ENCODE measurements around the gene SP100.

Gene SP100

DNA sequence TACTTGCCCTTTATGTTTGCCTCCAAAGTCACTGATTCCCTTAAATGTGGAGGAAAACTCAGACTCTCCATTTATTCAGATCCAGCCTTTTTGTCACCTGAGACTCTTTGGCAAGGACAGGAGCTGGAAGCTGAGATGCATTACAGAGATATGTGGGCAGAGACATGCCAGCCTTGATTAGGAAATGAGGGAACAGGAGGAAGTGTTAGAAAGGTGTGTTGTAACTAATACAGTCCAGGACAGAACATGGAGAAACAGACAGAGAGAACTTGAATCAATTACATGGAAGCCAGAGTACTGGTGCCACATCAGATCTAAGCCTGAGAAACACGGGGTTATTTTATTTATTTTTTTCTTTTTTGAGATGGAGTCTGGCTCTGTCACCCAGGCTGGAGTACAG, 79.0 kb downstream of the SP100 start:
- TF ChIP-seq, protein P1, sequence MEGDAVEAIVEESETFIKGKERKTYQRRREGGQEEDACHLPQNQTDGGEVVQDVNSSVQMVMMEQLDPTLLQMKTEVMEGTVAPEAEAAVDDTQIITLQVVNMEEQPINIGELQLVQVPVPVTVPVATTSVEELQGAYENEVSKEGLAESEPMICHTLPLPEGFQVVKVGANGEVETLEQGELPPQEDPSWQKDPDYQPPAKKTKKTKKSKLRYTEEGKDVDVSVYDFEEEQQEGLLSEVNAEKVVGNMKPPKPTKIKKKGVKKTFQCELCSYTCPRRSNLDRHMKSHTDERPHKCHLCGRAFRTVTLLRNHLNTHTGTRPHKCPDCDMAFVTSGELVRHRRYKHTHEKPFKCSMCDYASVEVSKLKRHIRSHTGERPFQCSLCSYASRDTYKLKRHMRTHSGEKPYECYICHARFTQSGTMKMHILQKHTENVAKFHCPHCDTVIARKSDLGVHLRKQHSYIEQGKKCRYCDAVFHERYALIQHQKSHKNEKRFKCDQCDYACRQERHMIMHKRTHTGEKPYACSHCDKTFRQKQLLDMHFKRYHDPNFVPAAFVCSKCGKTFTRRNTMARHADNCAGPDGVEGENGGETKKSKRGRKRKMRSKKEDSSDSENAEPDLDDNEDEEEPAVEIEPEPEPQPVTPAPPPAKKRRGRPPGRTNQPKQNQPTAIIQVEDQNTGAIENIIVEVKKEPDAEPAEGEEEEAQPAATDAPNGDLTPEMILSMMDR (IDR thresholded peaks at IDR 0.05; ENCODE audit: extremely low read depth, missing control alignments): no peak
- no peak for DNase-seq (ENCODE audit: low spot score)

DNA sequence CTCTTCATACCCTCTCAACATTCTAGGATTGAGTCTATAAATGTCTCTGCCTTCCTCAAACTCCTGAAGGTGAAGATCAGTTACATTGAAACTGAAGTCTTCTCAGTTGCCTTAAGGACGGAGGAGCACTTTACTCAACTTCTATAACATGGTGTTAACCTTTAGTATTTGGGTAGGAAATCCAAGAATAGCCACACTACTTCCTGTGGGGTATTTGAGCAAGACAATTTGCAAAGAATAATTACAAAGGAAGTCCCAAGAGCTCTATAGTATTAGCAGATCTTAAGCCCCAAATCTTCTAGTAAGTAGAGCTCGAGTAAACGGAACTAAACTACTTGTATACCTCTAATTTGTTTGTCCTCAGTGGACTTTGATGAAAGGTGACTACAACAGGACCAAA, 80.9 kb downstream of the SP100 start:
- DNase-seq (ENCODE audit: low spot score): peak; percentile 32
- TF ChIP-seq, protein P1 (IDR thresholded peaks at IDR 0.05; ENCODE audit: extremely low read depth, missing control alignments): no peak

DNA sequence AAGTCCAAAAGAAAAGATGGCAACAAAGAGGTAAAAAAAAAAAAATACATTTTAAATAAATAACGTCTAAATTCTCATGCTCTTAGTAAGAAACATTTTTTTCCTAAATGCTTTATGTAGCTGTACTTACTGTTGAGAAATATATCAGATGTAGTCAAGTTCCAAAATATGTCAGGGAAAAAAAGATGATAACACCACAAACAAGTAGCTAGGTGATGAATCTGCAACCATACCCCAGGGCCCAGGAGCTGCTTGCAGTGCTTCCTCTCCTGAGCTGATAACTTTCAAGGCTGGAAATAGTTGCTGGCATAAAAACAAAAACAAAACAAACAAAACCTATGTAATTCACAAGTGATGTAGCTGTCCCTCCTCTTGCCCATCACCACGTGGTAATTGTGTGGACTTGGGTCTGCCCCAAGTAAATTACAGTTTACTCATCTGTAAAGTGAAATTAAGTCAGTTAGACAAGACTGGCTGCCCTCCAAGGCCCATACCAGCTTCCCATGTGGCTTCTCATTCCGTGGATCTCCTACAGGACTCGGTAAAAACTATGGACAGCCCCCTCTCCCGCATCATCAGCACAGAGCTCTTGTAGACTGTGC, 82.6 kb downstream of the SP100 start:
- no peak for DNase-seq (ENCODE audit: low spot score)
- TF ChIP-seq, protein P1 (IDR thresholded peaks at IDR 0.05; ENCODE audit: extremely low read depth, missing control alignments): no peak

DNA sequence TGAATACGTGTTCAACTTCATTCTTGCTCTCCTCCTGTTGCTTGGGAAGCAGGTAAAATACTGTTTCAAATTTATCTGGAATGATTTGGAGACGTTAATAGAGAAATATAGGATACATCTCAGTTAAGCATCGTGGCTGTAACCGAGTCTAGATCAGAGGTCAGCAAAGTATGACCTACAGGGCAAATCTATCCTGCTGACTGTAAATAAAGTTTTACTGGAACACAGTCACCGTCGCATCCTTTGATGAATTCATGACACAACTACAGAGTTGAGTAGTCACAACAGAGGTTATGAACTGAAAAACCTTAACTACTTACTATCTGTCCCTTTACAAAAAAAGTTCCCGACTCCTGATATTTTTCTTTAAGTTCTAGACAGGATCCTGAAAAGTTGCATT, 86.6 kb downstream of the SP100 start:
- TF ChIP-seq, protein P1 (IDR thresholded peaks at IDR 0.05; ENCODE audit: extremely low read depth, missing control alignments): no peak
- no peak for DNase-seq (ENCODE audit: low spot score)

DNA sequence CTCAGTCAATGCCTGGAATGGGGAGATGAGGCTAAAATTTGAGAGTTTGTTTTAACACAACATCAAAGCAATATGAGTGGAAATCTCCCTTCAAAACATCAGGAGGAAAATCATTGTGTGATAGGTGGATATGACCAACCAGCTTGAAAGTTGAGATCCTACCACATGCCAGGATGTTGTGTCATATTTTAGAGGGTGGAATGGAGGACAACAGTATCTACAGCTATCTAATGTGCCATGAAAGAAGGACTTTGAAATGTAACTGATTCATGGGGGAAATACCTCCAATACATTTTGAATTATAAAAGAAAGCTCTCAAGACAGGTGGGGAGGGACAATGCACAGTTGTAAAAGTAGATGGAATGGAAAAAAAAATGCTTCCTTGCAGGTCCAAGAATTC, 87.8 kb downstream of the SP100 start:
- TF ChIP-seq, protein P1 (IDR thresholded peaks at IDR 0.05; ENCODE audit: extremely low read depth, missing control alignments): no peak

DNA sequence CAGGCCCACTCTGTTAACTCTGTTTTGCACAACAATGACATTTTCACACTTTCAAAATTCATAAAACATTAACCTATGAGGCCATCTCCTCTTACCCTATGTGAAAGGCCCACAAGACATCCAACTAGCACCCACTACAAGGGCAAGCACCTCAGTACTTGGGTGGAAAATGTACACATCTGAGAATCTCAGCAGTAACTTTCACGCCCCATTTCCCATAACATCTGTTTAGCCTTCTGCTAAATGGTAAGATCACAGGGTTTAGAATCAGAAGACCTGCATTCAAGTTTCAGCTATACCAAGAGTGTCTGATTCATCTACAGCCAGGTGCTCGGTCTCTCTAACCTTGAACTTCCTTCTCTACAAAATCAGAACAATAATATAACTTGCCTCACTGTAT, 89.2 kb downstream of the SP100 start:
- TF ChIP-seq, protein P1 (IDR thresholded peaks at IDR 0.05; ENCODE audit: extremely low read depth, missing control alignments): no peak
- DNase-seq (ENCODE audit: low spot score): peak; percentile 31

More for the DNA sequence above, 87.8 kb downstream of the SP100 start:
- no peak for DNase-seq (ENCODE audit: low spot score)

DNA sequence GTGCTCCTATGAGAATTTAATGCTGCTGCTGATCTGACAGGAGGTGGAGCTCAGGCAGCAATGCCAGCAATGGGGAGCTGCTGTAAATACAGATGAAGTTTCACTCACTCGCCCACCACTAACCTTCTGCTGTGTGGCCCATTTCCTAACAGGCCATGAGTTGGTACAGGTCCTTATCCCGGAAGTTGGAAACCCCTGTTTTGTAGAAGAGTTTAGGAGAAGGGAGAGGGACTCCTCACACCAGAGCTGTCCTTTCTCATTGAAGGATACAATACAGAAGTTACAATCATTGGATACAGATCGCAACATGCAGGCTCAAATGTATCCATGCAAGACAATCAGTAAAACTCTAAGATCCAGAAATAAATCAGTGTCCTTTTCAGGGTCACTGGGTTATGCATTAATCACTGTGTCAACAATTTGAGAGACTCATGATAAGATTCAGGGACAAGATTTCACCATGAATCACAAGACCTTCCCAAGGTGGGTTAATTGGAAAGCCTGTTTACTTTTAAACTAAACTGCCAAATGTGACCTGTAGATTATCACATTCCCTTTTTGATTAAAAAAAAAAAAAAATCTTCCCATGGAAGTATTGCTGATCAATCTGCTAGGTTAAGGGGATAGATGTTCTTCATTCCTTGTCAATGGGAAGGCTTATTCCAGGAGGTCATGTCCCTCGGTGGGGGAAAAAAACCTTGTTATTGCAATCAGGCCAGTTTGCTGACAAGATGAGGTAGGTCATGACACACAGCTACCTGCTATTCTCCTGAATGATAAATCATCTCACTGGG, 97.2 kb downstream of the SP100 start:
- DNase-seq (ENCODE audit: low spot score): no peak
- TF ChIP-seq, protein P1 (IDR thresholded peaks at IDR 0.05; ENCODE audit: extremely low read depth, missing control alignments): no peak
